Amygdala (tissue), 56 donors: ENCODE results near the gene UROC1.

Experiments
- DNase-seq, 56 donors: peaks; one replicate each; lab custom pipeline; 2025; lab: John Stamatoyannopoulos, UW

UROC1 gene

DNA sequence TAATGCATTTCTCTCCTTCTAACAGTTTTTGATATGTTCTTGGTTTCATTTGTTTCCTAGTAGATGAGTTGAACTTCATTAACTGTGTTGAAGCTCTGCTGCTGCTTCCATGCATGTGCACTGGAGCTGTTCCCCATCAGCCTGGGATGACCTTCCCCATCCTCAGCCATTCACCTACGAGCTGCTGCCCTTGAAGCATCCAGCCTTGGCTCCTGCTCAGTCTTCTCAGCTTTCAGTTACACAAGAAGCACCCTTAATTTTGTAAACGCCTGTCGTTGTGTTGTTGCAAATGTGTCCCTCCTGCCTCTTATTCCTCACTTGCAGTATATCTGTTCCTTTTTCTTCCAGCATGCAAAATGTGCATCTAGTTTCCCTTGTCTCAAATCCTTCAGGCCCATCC, 33.4 kb downstream of the UROC1 start:
- no peak for DNase-seq

DNA sequence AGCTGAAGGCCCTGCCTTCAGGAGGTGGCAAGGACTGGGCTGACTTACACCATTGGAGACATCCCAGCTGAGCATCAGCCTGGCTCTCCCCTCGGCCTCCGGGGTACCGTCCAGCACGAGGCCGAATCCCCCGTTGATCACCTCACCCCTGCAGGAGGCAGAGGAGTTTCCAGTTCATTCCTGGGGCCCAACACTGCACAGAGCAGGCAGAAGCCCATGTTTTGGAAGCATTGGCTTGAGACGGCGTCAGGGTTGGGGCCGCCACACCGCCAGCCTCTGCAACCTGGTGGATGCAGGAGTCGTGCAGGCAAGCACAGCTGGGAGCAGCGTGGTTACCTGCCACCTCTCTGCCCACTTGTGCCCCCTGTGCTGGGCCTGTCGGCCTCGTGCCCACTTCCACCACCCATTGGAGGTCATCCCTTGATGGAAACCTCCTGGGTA, 34.2 kb downstream of the UROC1 start:
- no peak for DNase-seq

DNA sequence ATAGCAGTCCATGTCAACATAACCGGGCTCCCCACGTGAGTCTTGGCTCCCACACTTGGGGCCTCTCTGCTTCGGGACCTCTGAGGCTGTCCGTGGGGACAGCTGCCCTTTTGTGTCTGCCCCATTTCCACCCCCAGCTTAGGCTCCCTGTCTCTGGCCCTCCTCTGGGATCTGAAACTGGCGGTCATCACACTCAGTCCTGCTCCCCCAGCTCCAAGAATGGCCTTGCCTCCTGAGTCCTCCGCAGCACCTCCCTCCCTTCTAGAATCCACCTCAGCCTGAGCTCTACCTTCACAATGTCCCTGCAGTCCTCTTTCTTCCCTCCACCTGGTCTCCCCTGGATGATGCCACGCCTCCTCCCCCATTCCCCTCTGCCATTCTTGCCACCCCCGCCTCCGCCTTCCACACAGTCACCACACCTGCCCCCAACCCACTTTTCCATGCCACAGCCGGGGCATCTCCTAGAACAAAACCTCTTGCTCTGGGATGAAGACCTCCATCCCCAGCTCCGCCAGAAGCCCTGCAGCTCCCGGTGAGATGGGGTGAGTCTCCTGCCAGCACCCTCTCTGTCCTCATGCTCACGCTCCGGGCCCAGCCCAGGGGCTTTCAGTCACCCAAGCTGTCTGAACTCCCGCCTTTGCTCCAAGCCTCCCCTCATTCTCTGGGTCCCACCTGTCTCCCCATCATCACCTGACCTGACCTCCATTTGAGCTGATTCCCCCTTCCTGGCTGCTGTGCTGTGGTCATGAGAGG, 34.9 kb downstream of the UROC1 start:
- no peak for DNase-seq

DNA sequence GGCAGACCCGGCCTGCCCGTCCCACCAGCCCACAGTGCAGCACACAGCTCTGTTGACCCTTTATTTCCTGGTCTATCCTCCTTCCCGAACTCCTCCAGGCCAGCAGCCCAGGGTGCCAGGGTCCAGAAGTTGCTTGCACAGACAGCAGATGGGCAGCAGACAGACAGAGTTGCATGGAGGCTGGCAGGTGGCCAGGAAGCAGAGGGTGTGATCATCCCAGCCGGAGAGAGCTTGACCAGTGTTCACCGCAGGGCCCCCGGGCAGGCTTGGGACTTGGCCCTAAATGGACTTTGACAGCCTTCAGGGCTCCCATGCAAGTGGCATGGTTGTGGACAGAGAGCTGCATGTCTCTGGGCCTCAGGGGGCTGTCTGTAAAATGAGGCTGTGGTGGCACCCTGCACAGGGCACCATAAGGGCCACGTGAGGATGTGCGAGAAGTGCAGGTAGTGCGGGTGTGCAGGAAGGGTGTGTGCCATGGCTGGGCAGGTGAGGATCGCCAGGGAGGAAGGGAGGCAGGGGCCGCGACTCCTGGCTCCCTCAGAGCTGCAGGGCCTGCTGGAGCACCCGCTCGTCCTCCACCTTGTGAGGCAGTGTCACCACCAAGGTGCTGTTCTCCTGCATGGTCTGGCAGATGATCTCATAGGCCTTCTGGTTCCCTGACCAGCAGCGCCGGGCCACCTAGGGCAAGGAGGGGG, 35.6 kb downstream of the UROC1 start:
- DNase-seq, result peak in 2 of 56 donors; percentile 21 to 26

DNA sequence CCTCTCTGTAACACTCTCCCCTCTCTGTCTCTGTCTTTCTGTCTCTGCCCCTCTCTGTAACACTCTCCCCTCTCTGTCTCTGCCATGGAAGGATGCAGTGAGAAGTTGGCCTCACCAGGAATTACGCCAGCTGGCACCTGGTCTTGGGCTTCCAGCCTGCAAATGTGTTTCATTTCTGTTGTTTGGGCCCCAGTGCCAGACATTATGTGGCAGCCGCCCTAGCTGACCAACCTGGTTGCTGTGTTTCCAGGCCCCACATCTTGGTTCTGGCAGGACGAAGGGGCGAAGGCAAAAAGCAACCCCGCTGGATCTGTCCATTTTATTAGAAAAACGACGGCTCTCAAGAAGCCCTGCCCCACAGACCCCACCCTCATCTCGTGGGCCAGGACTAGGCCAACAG, 36.7 kb downstream of the UROC1 start:
- peak in 4 of 56 donors; percentile 14 to 28 (median 20) for DNase-seq

DNA sequence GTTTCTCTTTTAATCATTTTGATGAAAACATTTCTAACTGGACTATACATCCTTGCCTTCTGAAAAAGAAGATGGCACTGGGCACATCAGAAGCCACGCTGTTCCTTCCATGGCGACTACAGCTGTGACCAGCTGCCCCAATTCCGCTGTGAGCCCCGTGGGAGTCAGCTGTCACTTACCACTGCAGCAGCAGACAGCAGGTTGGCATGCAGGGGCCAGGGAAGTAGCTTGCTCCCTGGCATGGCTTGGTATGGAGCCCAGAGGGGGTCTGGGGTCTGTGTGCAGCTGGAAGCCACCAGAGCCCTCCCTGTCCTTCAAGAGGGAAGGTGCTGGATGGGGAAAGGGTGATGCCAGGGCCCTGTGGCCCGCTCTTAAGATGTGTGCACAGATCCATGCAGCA, 37.4 kb downstream of the UROC1 start:
- DNase-seq, result no peak

DNA sequence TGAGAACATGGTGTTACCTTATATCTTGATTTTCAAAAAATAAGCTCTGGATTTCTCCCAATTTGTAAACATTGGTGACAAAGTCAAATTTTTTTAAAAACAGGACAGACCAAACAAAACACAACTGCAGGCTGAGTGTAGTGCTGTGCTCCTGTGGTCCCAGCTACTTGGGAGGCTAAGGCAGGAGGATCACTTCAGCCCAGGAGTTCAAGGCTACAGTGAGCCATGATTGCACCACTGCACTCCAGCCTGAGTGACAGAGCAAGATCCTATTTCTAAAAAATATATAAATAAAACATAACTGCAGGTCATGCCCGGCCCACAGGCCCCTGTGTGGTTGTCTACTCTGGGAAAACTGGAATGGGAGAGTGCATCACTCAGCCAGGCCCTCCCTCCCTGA, 37.9 kb downstream of the UROC1 start:
- no peak for DNase-seq

DNA sequence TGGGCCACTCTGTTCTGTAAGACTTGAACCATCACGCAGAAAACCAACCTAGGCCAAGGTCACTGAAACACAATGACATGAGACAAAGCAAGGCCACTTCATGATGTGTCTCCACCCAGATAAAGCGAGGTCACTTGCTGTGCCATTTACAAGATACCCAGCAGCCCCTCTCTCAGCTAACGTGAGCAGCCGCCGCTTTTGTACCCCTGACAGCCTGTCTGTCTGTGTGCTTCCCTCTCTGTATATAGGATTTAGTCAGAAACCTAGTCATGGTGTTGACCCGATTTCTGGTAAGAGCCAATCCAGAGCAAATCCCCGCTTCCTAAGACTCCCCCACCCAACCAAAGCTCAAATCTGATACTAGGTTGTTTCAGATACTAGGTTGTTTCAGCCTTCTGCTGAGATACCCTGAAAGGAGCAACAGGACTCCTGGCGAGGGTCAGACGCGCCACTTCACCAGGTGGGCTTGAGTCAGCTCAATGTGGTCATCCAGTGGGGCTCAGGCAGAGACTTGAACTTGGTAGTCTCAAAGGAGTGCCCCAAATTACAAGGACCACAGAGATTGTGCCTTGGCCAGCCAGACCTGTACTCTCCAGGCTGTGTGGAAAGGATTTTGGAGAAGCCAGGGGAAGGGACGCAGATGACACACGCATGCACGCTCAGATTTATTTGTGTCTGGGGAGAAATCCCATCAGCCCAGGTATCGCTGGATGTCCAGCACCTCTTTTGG, 38.8 kb downstream of the UROC1 start:
- DNase-seq, result no peak

DNA sequence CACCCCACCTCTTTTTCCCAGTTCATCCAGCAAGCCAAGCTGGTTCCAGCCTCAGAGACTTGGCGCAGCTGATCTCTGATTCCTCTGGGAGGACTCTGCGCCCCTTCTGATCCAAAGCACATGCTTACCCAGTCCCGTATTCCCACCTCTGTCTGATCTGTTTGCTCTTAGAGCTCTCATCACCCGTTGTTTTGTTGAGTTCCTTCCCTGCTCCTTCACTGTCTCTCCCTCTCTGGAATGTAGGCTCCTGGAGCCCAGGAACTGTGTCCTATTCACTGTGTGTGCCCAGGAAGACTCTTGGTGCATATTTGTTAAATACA, 40.6 kb downstream of the UROC1 start:
- DNase-seq, result no peak

DNA sequence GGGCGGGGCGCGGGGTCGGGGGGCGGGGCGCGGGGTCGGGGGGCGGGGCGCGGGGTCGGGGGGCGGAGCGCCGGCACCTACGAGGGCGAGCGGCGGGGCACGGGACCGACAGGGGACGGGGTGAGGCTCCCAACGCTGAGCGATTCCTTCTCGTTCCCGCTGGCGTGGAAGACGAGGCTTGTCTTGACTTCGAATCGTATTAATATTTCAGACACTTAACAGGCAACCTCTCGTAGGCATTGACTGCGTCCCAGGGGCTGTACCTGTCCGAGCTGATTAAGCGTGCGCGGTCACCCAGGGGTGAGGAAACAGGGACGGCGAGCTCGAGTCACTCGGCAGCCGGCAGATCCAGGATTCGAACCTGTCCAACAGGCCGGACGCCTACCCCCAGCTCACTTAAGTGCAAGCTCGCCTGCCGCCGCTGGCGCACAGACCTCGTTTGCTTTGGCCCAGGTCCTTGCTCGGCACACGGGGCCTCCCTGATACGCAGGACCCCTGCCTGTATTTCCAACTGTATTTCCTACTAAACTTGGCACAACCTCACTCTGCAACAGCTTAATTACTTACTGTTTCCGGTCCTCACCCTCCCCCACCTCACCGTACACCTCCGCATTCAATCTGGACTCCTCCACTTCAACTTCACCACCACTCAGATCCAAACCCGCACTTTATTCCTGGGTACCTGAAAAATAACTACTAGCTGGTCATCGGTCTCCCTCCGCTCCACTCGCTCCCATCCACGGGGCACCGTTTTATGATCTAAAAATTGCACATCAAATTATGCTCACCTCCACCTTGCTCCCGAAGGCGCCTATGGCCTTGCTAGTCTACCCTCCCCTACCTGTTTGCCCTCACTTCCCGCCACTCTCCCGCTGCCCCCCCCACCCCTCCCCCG, 41.2 kb downstream of the UROC1 start:
- DNase-seq, result peak in 29 of 56 donors; percentile 42 to 86 (median 65)

DNA sequence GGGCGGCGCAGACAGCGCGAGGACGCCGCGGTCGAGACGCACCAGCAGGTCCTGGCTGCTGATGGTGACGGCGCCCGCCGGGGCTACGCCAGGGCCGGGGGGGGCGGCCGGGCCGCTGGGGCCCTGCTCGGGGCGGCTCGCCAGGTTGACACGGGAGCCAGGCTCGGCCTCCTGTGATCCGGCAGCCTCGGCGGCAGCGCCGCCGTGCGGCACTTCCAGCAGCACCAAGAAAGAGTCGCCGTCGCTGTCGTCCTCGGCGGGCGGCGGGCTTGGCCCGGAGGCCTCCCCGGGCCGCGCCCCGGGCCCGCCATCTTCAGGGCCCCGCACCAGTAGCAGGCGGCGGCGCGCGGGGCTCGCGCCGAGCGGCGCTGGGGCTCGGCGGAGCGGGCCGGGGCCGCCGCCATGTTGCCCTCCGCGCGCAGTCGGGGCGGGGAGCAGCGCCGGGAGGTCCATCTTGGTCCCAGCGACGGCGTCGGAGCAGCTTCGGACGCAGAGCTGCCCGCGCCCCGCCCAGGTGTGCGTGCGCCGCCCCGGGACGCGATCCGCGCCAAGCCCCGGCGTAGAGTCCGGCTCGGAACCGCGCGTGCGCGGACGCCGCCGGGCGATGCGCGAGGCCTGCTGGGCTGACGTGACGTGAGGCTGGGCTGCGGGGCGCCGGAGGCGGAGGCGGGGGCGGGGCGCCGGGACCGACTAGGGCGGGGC, 42.0 kb downstream of the UROC1 start, which contains the start of gene ZXDC:
TSS of gene ZXDC (minus strand) at position 479 of the 702 bp plus-strand sequence. CDS start at position 453, 26 bp downstream.
- peak in 55 of 56 donors; percentile 57 to 96 (median 85) for DNase-seq

DNA sequence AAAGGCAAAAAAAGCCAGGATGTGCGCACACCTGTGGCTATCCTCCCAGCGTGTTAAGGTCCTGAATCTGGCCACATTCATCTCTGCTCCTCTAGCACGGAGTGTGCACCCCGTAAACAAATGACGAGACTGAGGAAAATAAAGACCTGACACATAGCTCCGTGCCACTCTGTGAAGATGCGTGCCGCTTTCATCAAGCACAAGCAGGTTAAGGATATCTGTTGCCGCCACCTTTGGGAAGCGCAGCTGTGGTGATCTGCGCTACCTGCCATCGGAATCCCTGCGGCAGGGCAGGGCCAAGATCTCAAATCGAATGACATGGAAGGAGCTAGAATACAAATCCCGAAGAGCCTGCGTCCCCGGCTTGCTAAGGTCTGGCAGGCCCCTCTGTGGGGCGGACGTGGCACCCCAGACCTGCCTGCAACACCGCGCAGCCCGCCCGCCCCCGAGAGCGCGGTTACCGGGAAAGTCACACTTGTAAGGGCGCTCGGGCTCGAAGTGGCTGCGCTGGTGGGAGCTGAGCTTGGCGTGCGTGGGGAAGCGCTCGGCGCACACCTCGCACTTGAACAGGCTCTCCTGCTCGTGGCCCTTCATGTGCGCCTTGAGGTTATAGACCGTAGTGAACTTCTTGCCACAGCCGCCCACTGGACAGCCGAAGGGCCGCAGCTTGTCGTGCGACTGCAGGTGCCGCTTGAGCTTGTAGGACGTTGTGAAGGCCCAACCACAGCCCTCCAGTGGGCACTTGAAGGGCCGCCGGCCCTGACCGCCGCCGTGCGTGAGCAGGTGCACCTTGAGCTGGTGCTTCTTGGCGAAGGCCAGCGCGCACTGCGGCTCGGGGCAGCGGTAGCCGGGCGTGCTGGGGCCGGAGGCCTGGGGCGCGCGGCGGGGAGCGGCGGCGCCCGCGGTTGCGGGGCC, 42.8 kb downstream of the UROC1 start:
- peak in 4 of 56 donors; percentile 38 to 52 (median 46) for DNase-seq

DNA sequence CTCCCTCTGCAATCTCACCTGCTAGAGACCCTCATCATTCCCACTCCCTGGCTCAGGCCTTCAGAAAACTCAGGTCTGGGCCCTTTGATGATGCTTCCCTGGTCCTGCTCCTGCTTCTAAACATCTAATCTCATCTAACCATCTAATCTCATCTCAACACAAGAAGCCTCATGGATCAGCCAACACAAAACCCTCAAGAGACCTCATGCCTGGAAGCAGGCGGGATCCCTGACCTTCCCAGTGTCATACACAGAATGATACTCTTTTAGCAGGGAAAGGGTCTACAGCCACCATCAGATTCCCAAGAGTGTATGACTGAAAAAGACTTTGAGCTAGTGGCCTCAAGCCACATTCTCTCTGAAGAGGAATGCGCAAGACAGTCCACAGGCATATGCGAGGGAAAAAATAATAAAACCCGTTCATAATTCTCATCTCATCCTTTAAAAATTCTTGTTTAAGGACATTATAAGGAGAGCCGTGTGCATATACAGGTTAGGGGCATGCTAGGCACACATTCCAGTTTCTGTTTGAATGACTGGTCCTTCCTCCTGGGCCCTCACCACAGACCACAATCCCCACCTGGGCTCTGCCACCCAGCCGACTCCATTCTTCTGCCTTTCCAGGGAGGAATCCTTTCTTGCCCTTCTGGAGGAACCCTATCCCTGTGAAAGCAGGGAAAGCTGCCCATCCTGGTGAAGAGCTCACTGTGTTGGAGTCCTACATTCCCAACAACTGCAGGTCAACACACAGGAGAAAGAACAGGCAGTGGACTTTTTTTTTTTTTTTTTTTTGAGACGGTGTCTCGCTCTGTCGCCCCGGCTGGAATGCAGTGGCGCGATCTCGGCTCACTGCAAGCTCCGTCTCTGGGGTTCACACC, 44.0 kb downstream of the UROC1 start:
- no peak for DNase-seq

DNA sequence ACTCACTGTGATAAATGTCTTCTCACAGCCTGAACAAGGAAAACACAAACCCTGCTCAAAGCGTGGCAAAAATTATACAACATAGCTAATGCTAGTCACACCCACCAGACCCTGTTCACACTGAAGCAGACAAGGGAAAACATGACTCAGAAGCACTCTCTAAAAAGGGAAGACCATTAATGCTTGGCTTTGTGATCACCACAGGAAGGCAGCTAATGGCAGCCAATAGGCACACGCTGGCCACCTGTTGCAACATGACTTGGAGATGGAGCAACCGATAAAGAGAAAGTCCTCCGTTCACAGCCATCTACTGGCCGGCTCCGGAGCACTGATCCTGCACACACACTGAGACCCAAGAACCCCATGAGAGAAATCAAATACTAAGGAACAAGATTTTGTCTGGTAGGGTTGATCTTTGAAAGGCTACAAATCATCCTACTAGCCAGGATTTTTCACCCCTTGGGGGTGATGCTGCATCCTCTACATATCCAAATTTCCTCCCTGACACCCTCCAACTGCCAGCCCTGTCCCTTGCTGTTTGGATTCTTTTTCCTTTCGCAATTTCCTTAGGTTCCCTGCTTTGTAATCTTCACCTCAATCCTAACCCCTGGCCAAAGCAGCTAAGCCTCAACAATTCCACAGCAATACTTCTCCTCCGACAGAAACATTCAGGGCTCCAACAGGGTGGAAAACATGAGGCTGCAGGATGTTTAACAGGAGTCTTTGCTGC, 45.1 kb downstream of the UROC1 start:
- peak in 25 of 56 donors; percentile 11 to 61 (median 33) for DNase-seq

DNA sequence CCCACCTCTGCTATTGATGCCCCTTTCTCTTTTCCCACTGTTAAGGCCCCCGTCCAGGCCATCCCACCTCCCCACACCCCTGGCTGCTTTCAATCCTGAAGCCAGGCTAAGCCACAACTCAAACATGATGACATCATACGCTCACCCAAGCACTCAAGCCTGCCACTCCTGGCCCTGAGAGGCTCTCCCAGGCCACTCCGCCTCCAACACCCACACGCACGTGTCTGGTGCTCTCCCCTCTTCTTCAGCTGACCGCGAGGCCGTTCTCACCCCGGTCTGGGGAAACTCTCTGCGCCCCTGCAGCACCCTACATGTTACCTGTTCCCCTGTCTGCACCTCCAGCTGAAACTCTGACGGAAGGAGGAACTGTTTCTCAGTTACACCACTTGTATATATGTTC, 48.1 kb downstream of the UROC1 start:
- DNase-seq, result no peak

DNA sequence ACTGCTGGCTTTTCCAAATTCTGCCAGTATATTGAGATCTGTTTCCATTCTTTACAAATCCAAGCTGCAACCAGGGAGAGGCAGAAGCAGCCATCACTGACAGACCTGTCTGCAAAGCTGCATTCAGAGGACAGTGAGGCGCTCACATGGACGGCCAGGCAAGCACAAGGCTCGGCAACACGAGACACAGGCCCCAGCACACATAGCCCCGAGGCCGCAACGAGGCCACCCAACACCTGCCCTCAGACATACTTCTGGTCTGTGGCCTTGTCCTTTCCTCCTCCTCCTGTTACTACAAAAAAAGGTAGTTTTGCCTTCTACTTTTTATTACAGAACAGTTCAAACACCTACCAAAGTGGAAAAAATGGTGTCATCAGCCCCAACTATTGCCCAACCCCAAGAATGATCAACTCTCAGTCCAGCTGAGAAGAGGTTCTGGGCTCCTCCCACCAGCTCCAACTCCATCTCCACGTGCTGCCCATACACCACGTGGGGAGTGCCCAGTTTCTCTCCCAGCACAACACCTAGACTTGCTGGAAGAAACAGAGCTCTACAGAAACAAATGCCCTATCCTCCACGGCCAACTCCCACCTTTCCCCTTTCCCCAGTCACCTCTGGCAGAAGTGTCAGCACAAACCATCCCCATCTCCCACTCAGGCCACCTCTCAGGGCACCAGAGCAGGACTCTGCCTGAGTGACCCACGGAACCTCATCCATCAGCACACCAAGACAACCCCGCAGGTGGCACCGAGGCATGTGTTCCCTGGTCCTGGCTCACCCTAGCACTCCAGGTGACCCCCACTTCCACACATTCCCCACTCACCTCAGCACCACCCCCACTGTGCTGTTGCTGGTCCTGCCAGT, 49.3 kb downstream of the UROC1 start:
- no peak for DNase-seq
